CD4-positive, alpha-beta memory T cell (primary cell): ENCODE data around the gene AGMO. TPM values are rescaled to one million over a fixed set of nuclear protein-coding genes. Genes with fewer than 3 reads are reported as not detected.

Experiments used
- CTCF ChIA-PET: fragments of 350-600 bp; sonication (Branson Sonifier 250); formaldehyde crosslinking; loops from one replicate; lab custom pipeline; 2021; ENCODE audit warnings: inconsistent platforms; ENCODE audit not compliant: partially characterized antibody; lab: Charles Lee
- POLR2A ChIA-PET: fragments of 350-600 bp; sonication (Branson Sonifier 250); formaldehyde crosslinking; loops from one replicate; lab custom pipeline; 2021; ENCODE audit not compliant: partially characterized antibody; lab: Charles Lee
- DNase-seq, 5 donors: peaks; one replicate each; pipeline versions ENCODE4 v3.0.0 to v3.0.0-alpha.2; 2020 to 2022; ENCODE audit warnings: mixed read lengths in 1 of 5
- H3K27ac ChIP-seq: one replicate; pipeline ENCODE4 v1.7.0; 2013; ENCODE audit warnings: low read depth, low read length
- H3K27me3 ChIP-seq: 2 replicates; pipeline ENCODE4 v1.7.0; 2013; ENCODE audit warnings: mild to moderate bottlenecking, low read length, moderate library complexity; ENCODE audit not compliant: insufficient read depth
- H3K36me3 ChIP-seq: 2 replicates; pipeline ENCODE4 v1.7.0; 2013; ENCODE audit warnings: mild to moderate bottlenecking, low read length, moderate library complexity; ENCODE audit not compliant: insufficient read depth
- H3K4me1 ChIP-seq: 2 replicates; pipeline ENCODE4 v1.7.0; 2013; ENCODE audit warnings: mild to moderate bottlenecking, low read length, moderate library complexity; ENCODE audit not compliant: insufficient read depth
- H3K4me3 ChIP-seq, 2 donors: one replicate each; pipeline ENCODE4 v1.7.0; 2013; ENCODE audit warnings: low read length in 2 of 2, mild to moderate bottlenecking in 1 of 2
- H3K9me3 ChIP-seq, 2 donors: one replicate each; pipeline ENCODE4 v1.7.0; 2013; ENCODE audit warnings: low read length in 2 of 2, control low read depth in 1 of 2; ENCODE audit not compliant: control insufficient read depth in 1 of 2
- H3K27ac Mint-ChIP-seq, 7 donors: one replicate each; pipeline ENCODE4 v1.8.0; 2020 to 2021; ENCODE audit warnings: mixed read lengths in 7 of 7, mild to moderate bottlenecking in 6 of 7, inconsistent platforms in 3 of 7, moderate library complexity in 3 of 7
- H3K27me3 Mint-ChIP-seq, 2 donors: one replicate each; pipeline ENCODE4 v1.8.0; 2020 to 2021; ENCODE audit warnings: mixed read lengths in 2 of 2
- H3K36me3 Mint-ChIP-seq, 2 donors: one replicate each; pipeline ENCODE4 v1.8.0; 2020 to 2021; ENCODE audit warnings: mixed read lengths in 2 of 2, inconsistent platforms in 1 of 2, mild to moderate bottlenecking in 1 of 2
- H3K4me1 Mint-ChIP-seq, 4 donors: one replicate each; pipeline ENCODE4 v1.8.0; 2020 to 2021; ENCODE audit warnings: mixed read lengths in 4 of 4, mild to moderate bottlenecking in 1 of 4
- H3K4me3 Mint-ChIP-seq, 8 donors: one replicate each; pipeline ENCODE4 v1.8.0; 2020 to 2021; ENCODE audit warnings: mixed read lengths in 8 of 8, mild to moderate bottlenecking in 7 of 8, moderate library complexity in 6 of 8, inconsistent platforms in 3 of 8
- H3K9me3 Mint-ChIP-seq, 8 donors: one replicate each; pipeline ENCODE4 v1.8.0; 2020 to 2021; ENCODE audit warnings: mixed read lengths in 8 of 8, mild to moderate bottlenecking in 5 of 8, inconsistent platforms in 3 of 8, moderate library complexity in 1 of 8
- intact Hi-C: fragments of 100-400 bp; cut with micrococcal nuclease; formaldehyde crosslinking; loops from one replicate; pipeline ENCODE4 v1.15.1; 2023
- polyA plus RNA-seq, 2 donors: library from polyadenylated mRNA; unstranded; fragments of 300-500 nt; fragmentation: Illumina TruSeq; gene quantifications; one replicate each; pipeline ENCODE4 v1.2.3, GENCODE V29; 2021
- total RNA-seq, 2 experiments: library from RNA; stranded (reverse); gene quantifications; one replicate each; pipeline ENCODE4 v1.2.3, GENCODE V29; 2021

AGMO gene
- total and polyA plus RNA-seq, 4 experiments from 2014 or later = not detected

DNA sequence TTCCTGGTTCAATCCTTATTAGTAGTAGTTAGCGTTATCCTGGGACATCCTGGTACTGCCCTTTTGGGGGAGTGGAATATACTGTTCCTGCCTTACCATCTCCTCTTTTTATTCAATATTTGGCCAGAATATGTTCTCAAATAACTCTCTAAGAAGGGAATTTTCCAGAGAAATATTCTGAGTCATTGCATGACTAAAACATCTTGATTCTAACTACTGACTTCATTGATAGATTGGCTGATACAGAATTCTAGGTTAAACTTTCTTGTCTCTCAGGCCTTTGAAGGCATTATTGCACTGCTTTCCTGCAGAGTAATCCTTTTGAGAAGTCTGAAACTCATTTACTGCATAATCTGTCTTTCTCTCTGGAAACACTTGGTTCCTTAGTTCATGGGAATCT, 383.8 kb downstream of the AGMO start:
- Histone ChIP-seq H3K9me3 (no peaks in the 10 kb centered on the region), H3K4me3 (no peak overlapping the region), H3K4me1 (no peaks in the 10 kb centered on the region), H3K27ac (no peak overlapping the region), H3K27me3 (no peaks in the 10 kb centered on the region), H3K36me3 (no peaks in the 10 kb centered on the region)
- Mint-ChIP-seq H3K36me3 (no peaks in the 10 kb centered on the region), H3K27me3 (no peaks in the 10 kb centered on the region), H3K27ac (no peak overlapping the region), H3K4me1 (no peaks in the 10 kb centered on the region), H3K4me3 (no peak overlapping the region), H3K9me3 (peaks cover 0 to 9% (median 4%) of the 10 kb centered on the region in 8 donors)
- intact Hi-C loops = no loop called here
- POLR2A ChIA-PET = no interaction called here
- no peak for DNase-seq
- CTCF ChIA-PET = no interaction called here

DNA sequence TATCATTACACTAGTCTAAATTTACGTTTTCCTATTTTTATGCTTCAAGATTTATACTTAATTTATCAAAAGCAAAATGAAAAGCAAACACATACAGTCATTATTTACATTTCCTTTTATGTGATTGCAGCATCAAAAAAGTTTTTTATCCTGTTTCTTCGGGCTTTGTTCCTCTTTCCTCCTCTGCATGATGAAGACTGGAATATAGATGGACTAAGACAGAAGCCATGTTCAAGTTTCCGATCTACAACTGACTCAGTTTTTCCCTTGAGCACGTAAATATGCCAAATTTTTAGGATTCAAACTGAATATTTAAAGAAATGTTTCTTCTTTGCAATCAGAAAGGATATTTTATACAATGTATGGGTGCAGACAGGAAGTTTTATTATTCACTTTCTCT, 385.7 kb downstream of the AGMO start:
- Mint-ChIP-seq H3K27me3 (no peaks in the 10 kb centered on the region), H3K4me1 (no peaks in the 10 kb centered on the region), H3K36me3 (no peaks in the 10 kb centered on the region), H3K4me3 (no peak overlapping the region), H3K27ac (no peak overlapping the region), H3K9me3 (peaks cover 0 to 7% (median 3%) of the 10 kb centered on the region in 8 donors)
- intact Hi-C loops = no loop called here
- CTCF ChIA-PET = no interaction called here
- DNase-seq = no peak
- Histone ChIP-seq H3K9me3 (no peaks in the 10 kb centered on the region), H3K36me3 (no peaks in the 10 kb centered on the region), H3K27me3 (no peaks in the 10 kb centered on the region), H3K4me3 (no peak overlapping the region), H3K4me1 (no peaks in the 10 kb centered on the region), H3K27ac (no peak overlapping the region)
- POLR2A ChIA-PET = no interaction called here

DNA sequence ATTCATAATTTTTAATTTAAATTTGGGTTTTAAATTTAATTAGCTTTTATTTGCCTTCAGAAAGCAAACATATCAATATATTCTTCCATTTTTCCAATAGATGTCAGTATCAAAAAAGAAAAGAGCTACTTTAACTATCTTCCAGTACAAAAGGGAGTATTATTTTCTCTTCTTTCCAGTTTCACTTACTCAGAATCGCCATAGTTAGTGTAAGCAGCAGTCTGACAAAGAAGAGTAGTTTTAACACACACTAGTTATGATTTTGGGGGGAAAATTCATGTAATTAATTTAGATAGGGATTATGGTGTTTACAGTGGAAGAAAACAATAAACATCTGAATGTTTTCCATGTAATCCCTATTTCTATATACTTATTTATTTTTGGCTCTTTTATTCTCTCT, 386.7 kb downstream of the AGMO start:
- no peaks in the 10 kb centered on the region for H3K36me3 Mint-ChIP-seq
- H3K27me3 Mint-ChIP-seq = no peaks in the 10 kb centered on the region
- Histone ChIP-seq H3K9me3 (no peaks in the 10 kb centered on the region), H3K36me3 (no peaks in the 10 kb centered on the region), H3K27me3 (no peaks in the 10 kb centered on the region), H3K4me1 (no peaks in the 10 kb centered on the region), H3K27ac (no peak overlapping the region), H3K4me3 (no peak overlapping the region)
- DNase-seq = no peak
- H3K4me3 Mint-ChIP-seq = no peak overlapping the region
- H3K27ac Mint-ChIP-seq = no peak overlapping the region
- intact Hi-C loops = no loop called here
- no peaks in the 10 kb centered on the region for H3K4me1 Mint-ChIP-seq
- ChIA-PET CTCF (no interaction called here), POLR2A (no interaction called here)
- H3K9me3 Mint-ChIP-seq = peaks cover 0 to 5% (median 2%) of the 10 kb centered on the region in 8 donors

DNA sequence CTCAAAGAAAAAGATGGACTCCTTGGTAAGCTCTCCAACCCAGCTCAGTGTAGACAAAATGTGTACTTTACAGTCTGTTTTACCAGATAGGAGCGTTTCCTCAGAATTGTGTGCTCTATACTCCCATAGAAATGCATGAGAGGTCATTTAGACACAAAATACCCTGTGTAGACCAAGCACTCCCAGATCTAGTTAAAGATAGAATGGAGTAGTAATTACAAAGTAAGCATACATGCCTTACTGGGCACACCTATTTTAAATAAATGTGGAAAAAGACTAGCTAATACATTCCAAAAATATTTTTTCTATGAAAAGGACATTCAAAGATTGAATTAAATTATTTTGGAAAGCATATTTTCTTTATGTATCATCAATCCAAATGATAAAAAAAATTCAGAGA, 387.3 kb downstream of the AGMO start:
- Mint-ChIP-seq H3K27ac (no peak overlapping the region), H3K27me3 (no peaks in the 10 kb centered on the region), H3K4me1 (no peaks in the 10 kb centered on the region), H3K36me3 (no peaks in the 10 kb centered on the region), H3K9me3 (peaks cover 0 to 5% (median 2%) of the 10 kb centered on the region in 8 donors), H3K4me3 (no peak overlapping the region)
- Histone ChIP-seq H3K36me3 (no peaks in the 10 kb centered on the region), H3K9me3 (no peaks in the 10 kb centered on the region), H3K27me3 (no peaks in the 10 kb centered on the region), H3K27ac (no peak overlapping the region), H3K4me3 (no peak overlapping the region), H3K4me1 (no peaks in the 10 kb centered on the region)
- CTCF ChIA-PET = no interaction called here
- intact Hi-C loops = no loop called here
- no peak for DNase-seq
- POLR2A ChIA-PET = no interaction called here

DNA sequence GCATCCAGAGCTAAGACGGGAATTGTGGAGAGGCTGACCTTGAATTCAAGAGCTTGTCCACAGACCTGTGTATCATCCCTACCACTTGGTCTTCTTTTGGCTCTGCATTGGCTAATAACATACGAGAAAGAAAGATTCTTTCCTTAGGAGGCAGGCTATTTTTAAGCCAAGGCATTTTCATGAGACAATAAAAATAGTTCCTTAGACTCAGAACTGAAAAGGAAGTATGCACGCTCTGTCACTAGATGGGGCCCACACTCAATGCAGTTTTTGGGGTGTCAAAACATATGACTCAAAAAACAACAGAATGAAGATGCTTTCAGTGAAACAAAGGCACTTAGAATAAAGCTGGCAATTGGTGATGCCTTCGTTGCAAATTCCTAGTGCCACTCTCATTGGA, 393.3 kb downstream of the AGMO start:
- Histone ChIP-seq H3K9me3 (no peaks in the 10 kb centered on the region), H3K4me3 (no peak overlapping the region), H3K36me3 (no peaks in the 10 kb centered on the region), H3K27ac (no peak overlapping the region), H3K4me1 (no peaks in the 10 kb centered on the region), H3K27me3 (no peaks in the 10 kb centered on the region)
- H3K27ac Mint-ChIP-seq = no peak overlapping the region
- ChIA-PET POLR2A (no interaction called here), CTCF (no interaction called here)
- H3K9me3 Mint-ChIP-seq = peaks cover 0 to 6% (median 3%) of the 10 kb centered on the region in 8 donors
- no peaks in the 10 kb centered on the region for H3K36me3 Mint-ChIP-seq
- H3K4me3 Mint-ChIP-seq = no peak overlapping the region
- H3K4me1 Mint-ChIP-seq = no peaks in the 10 kb centered on the region
- H3K27me3 Mint-ChIP-seq = no peaks in the 10 kb centered on the region
- intact Hi-C loops = no loop called here
- no peak for DNase-seq

DNA sequence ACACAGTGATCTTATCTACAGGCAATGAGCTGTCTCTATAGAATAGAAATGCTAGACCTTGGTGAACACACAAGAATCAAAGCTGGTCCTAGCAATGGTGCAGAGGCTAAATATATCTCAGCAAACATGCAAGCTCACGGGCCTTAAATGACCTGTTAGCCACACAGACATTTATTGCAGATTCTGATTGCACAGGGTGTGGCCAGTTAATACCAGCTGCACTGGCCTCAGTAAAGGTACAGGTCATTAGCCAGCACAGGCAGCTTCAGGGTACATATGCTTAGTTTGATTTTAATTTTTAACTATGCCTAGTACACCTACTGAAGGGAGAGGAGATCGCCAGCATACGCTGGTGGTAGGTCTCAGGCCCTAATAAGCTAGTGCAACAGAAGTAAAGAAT, 393.9 kb downstream of the AGMO start:
- H3K27me3 Mint-ChIP-seq = no peaks in the 10 kb centered on the region
- Histone ChIP-seq H3K36me3 (no peaks in the 10 kb centered on the region), H3K27me3 (no peaks in the 10 kb centered on the region), H3K9me3 (no peaks in the 10 kb centered on the region), H3K4me3 (no peak overlapping the region), H3K4me1 (no peaks in the 10 kb centered on the region), H3K27ac (no peak overlapping the region)
- no peaks in the 10 kb centered on the region for H3K4me1 Mint-ChIP-seq
- no peaks in the 10 kb centered on the region for H3K36me3 Mint-ChIP-seq
- H3K4me3 Mint-ChIP-seq = no peak overlapping the region
- H3K9me3 Mint-ChIP-seq = peaks cover 0 to 8% (median 4%) of the 10 kb centered on the region in 8 donors
- POLR2A ChIA-PET = no interaction called here
- no peak overlapping the region for H3K27ac Mint-ChIP-seq
- DNase-seq = no peak
- CTCF ChIA-PET = interaction anchor here (0.5 kb wide), 1 partner anchor 567 kb away, joined by 4 read pairs; no protein-coding TSS in a partner anchor
- intact Hi-C loops = no loop called here

DNA sequence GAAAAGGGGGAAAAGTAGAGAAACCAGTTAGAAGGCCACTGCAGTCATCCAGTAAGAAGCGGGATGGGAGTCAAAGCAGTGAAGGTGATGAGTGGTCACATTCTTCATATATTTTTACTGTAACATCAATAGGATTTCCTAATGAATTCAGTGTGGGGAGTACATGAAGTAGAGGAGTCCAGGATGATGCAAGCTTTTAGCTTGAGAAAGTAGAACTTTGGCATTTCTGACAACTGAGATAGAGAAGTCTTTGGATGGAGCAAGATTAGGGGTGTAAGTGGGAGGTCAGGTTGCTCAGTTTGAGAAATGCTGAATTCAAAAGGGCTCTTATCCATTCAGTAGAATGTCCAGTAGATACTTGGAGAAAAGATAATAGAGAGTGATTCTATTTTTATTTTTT, 395.2 kb downstream of the AGMO start:
- Histone ChIP-seq H3K27me3 (no peaks in the 10 kb centered on the region), H3K4me3 (no peak overlapping the region), H3K4me1 (no peaks in the 10 kb centered on the region), H3K9me3 (no peaks in the 10 kb centered on the region), H3K27ac (no peak overlapping the region), H3K36me3 (no peaks in the 10 kb centered on the region)
- Mint-ChIP-seq H3K27me3 (no peaks in the 10 kb centered on the region), H3K9me3 (peaks cover 0 to 8% (median 4%) of the 10 kb centered on the region in 8 donors), H3K4me1 (no peaks in the 10 kb centered on the region), H3K27ac (no peak overlapping the region), H3K4me3 (no peak overlapping the region), H3K36me3 (no peaks in the 10 kb centered on the region)
- CTCF ChIA-PET = no interaction called here
- intact Hi-C loops = no loop called here
- POLR2A ChIA-PET = no interaction called here
- DNase-seq = no peak

DNA sequence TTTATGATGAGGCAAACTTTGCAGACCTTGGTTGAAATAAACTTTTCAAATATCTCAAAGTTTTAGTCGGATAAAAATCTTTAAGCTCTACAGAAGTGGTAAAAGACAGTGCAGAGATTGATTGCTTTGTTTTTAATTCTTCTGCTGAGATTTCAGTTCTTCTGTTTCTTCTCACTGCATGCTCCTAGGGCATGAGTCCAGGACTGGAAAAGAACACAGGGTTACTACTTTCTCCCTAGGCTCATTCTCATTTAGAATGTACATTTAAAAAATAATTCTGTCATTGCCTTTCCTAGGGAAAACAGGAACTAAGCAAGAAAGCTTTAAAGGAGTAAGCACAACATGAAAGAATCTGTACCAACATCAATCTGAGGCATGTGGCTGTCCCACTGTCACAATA, 402.6 kb downstream of the AGMO start:
- H3K4me1 ChIP-seq = no peaks in the 10 kb centered on the region
- CTCF ChIA-PET = no interaction called here
- H3K27me3 ChIP-seq = no peaks in the 10 kb centered on the region
- POLR2A ChIA-PET = no interaction called here
- Mint-ChIP-seq H3K36me3 (no peaks in the 10 kb centered on the region), H3K4me1 (no peaks in the 10 kb centered on the region), H3K27me3 (no peaks in the 10 kb centered on the region), H3K9me3 (peaks cover 0 to 23% (median 4%) of the 10 kb centered on the region in 8 donors), H3K4me3 (no peak overlapping the region), H3K27ac (no peak overlapping the region)
- H3K27ac ChIP-seq = no peak overlapping the region
- no peak for DNase-seq
- H3K4me3 ChIP-seq = no peak overlapping the region
- H3K36me3 ChIP-seq = no peaks in the 10 kb centered on the region
- H3K9me3 ChIP-seq = no peaks in the 10 kb centered on the region
- intact Hi-C loops = no loop called here
